GM21825 (cell line): ENCODE data around the gene CADPS2.
"Not testable (repeated sequence)": the region's sequence is repeated elsewhere in the genome, so short reads cannot be mapped to it uniquely, and the experiment has no call there.

Experiments used
- ATAC-seq: cut with Tn5 transposase; IDR thresholded peaks from one replicate; pipeline ENCODE4 v1.9.1; 2021; ENCODE audit warnings: mild to moderate bottlenecking, moderate library complexity; ENCODE audit not compliant: unreplicated experiment

Gene CADPS2

DNA sequence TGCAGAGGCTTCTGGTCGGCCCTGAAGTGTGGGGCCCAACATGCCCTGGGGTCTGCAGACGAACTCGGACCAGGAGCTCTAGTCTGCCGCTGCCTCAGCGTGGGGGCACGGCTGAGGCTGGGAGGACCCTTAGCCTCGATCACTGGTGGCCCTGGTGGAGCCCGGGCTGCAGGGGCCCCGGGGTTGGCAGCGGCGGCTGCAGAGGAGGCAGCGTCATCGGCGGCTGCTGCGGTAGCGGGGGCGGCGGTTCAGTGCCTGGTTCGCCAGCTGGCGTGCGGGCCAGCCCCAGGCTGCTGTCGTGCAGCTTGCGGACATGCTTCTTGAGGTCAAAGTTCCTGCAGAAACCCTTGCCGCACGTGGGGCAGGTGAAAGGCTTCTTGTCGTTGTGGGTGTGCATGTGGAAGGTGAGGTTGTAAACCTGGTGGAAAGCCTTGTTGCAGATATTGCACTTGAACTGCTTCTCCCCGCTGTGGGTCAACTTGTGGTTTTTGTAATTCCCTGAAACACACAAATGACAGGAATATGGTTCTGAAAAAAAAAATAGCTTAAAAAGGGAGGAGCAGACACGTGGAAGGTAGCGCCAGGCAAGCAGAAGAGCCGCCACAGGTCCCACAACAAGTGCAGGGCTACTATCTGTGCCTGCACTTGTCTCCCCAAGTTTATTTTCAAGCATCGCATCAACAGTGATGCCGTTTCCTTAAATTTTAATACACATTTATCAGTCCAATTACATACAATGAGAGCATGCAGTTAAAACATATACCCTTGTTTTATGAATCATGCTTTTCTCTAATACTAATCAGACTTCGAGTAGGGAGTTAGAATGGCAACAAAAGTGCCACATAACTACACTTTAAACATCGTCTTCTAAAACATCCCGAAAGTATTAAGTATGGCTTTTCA lies 584.2 kb downstream of the CADPS2 start:
- no peak for ATAC-seq

DNA sequence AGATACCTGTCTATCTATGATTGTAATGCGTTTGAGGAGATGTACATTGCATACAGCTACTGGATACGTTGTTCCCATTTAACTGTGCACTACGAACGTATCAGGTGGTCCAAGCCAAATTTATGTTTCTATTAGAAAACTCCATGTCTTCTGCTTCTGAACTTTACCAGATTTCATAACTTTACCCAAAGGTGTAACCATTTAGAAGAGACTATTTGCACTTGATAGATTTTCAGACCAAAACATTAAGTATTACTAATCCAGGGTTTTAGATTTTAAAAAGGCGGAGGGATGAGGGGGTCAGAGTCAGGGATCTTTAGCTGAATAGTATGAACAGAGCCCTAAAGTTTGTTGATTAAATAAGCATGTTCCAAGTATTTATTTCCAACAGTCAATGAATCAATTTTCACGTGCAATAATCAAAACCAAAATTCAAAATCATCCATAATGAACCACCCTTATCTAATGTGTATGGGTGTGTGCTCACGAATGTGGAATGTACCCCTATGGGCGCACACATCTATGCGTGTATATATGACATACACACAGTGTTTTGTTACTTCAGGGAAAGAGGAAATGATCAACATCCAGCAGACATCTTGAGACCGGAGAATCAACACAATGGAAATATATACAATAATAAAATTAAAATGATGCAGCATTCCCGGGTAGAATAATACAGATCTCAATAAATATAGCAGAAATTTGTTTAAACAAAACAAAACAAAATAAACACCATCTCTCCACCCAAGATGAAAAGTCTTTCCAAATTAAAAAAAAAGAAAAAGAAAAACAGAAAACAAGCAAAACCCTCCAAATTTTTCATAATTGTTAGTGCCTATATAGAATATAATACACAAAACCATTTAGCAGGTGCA lies 585.1 kb downstream of the CADPS2 start:
- no peak for ATAC-seq

GRCh38 chr7:122300211-122300932 lies 585.9 kb downstream of the CADPS2 start:
- no peak for ATAC-seq

DNA sequence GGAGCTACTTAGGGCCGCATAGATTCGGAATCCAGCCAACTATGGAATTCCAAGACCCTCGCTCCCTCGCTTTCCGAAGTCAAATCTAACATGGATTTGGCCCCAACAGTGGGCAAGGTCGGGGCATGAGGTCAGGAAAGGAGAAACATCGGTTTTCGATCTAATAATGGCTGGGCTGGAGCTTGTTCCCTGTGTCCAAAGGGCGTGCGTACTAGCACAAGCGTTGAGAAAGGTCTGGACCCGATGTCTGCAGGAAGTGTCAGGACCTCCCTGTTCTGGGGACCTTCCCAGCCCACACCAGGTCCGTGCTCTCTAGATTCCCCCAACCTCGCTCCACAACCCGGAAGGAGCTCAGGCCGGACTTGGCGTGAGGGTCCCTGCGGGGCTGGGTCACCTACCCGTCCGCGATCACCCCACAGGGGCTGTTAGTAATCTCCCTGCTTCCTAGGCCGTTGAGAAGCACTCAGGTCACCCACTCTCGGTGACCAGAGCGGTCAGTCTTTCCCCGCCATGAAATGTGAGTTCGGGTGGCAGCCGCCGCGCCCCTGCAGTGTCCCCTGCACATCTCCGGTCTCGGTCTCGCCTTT lies 586.5 kb downstream of the CADPS2 start:
- ATAC-seq, result no peak

- no peak for ATAC-seq
These were observed 587.6 kb downstream of the CADPS2 start for GRCh38 chr7:122298618-122299017.

DNA sequence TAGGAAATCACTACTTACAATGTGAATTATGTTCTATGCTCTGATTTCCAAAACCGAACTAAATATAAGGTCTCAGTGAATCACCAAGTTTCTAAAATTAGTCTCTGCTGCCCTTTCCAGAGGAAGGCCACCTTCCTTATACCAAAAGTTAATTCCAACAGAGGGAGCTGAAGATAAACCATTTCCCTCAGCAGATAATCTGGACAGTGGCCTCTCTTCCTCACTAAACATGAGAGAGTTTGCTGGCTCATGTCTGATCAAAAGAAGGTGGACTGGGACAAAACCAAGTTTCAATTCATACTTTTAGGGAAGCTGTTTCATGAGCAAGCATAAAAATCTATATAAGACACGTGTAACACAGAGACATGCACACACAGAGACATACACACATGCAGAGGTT lies 588.1 kb downstream of the CADPS2 start:
- ATAC-seq, result no peak

GRCh38 chr7:122291189-122291588 lies 595.1 kb downstream of the CADPS2 start:
- no peak for ATAC-seq

DNA sequence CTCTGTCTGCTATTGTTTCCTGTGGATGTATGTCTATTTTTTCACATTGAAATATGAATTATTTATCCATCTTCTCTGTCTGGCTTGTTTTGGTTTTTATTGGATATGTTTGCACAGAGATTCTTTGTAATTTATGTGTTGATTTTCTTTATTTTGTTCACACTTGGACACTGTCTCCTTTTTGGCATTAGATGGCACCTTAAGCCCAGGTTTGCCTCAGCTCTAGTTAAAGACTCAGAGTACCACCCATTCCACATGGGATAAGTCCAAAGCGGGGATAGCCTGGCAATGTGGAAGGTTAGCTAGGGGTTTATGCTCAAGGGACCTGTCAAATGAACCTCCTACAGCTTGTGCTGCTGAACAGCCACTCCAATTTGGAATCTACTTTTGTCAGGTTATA lies 595.8 kb downstream of the CADPS2 start:
- ATAC-seq, result no peak

DNA sequence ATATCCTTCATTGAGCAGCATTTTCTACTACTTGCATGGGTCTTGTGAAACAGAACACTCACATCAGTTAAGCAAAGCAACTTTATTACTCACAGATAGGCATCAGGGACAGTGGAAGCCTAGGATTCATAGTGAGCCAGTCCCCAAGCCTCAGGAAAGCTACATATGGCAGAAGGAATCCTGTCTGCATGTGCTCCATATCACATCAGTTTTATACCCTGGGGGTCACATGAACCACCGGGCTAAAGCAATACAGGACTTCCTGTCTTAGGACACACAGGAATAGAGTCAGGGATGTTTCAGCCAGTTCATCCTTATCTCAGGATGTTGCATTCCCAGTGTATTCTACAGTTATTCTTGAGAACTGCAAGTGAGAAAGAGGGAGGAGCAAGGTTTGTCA lies 596.8 kb downstream of the CADPS2 start:
- ATAC-seq, result no peak

GRCh38 chr7:122284608-122285007 lies 601.7 kb downstream of the CADPS2 start:
- ATAC-seq, result not testable (repeated sequence)

GRCh38 chr7:122273117-122273516 lies 613.1 kb downstream of the CADPS2 start:
- ATAC-seq, result no peak

DNA sequence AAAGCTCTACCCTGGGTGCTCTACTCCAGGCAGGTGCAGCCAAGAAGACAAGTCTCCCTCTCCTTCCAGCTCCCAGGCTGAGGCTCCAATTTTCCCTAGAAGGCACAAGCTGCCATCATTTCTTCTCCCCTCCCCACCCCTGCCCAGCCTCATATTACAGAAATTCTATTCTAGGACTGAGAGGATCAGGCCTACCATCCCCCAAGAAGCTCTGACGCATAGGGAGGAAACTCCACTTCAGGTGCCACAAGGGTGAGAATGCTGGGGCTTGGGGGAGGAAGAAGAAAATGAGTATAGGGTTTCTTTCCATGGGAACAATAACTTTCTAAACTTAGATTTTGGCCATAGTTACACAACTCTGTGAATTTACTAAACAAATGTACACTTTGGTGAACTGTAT lies 617.0 kb downstream of the CADPS2 start:
- ATAC-seq, result no peak
